ENCODE measurements around the gene RALGPS1. TPM values are rescaled to one million over a fixed set of nuclear protein-coding genes. Genes with fewer than 3 reads are reported as not detected.

RALGPS1 gene
- total RNA-seq, 4 donors from 2014 or later: 4.6 to 11.9 (median 10.0) TPM

- H3K9me3 ChIP-seq: no peaks in the 10 kb centered on the region
- DNase-seq (ENCODE audit: extremely low spot score): no peak
- WGBS: 95% methylated on average over 4 of the region's 11 CpGs
- no peaks in the 10 kb centered on the region for H3K27me3 ChIP-seq
- peaks cover 7 to 12% (median 11%) of the 10 kb centered on the region in 4 donors for H3K4me1 ChIP-seq
- H3K27ac ChIP-seq (replicated peaks in 1 of 4): no peak overlapping the region
- TF ChIP-seq POLR2AphosphoS5 (IDR thresholded peaks at IDR 0.05): no peak
- TF ChIP-seq CTCF (IDR thresholded peaks at IDR 0.05): no peak
- TF ChIP-seq POLR2A (IDR thresholded peaks at IDR 0.05; ENCODE audit: low read depth): no peak
- no peak for TF ChIP-seq EP300 (IDR thresholded peaks at IDR 0.05)
- intact Hi-C loops (cut with DNase I): no loop called here
- H3K4me3 ChIP-seq: no peak overlapping the region
- H3K36me3 ChIP-seq: no peaks in the 10 kb centered on the region
These were observed 115.0 kb downstream of the RALGPS1 start for GRCh38 chr9:127029548-127029947.

GRCh38 chr9:127030814-127031740 is 116.5 kb downstream of the RALGPS1 start:
- WGBS: 97% methylated on average over 9 of the region's 9 CpGs
- no peaks in the 10 kb centered on the region for H3K36me3 ChIP-seq
- H3K27me3 ChIP-seq: no peaks in the 10 kb centered on the region
- DNase-seq (ENCODE audit: extremely low spot score): no peak
- peaks cover 13 to 25% (median 22%) of the 10 kb centered on the region in 4 donors for H3K4me1 ChIP-seq
- TF ChIP-seq POLR2AphosphoS5 (IDR thresholded peaks at IDR 0.05) (no peak), EP300 (IDR thresholded peaks at IDR 0.05) (no peak), CTCF (IDR thresholded peaks at IDR 0.05) (no peak), POLR2A (IDR thresholded peaks at IDR 0.05; ENCODE audit: low read depth) (no peak)
- peak overlapping the region in 1 of 4 donors; percentile 45 for H3K27ac ChIP-seq (replicated peaks in 1 of 4)
- intact Hi-C loops (cut with DNase I): no loop called here
- no peak overlapping the region for H3K4me3 ChIP-seq
- no peaks in the 10 kb centered on the region for H3K9me3 ChIP-seq

GRCh38 chr9:127032256-127032655 is 117.7 kb downstream of the RALGPS1 start:
- no peak overlapping the region for H3K4me3 ChIP-seq
- TF ChIP-seq CTCF (IDR thresholded peaks at IDR 0.05): no peak
- no peak for TF ChIP-seq POLR2A (IDR thresholded peaks at IDR 0.05; ENCODE audit: low read depth)
- TF ChIP-seq POLR2AphosphoS5 (IDR thresholded peaks at IDR 0.05): no peak
- TF ChIP-seq EP300 (IDR thresholded peaks at IDR 0.05): no peak
- H3K27me3 ChIP-seq: no peaks in the 10 kb centered on the region
- DNase-seq (ENCODE audit: extremely low spot score): no peak
- H3K36me3 ChIP-seq: no peaks in the 10 kb centered on the region
- 95% methylated on average over 4 of the region's 4 CpGs for WGBS
- no peaks in the 10 kb centered on the region for H3K9me3 ChIP-seq
- intact Hi-C loops (cut with DNase I): no loop called here
- peaks cover 22 to 36% (median 28%) of the 10 kb centered on the region in 4 donors for H3K4me1 ChIP-seq
- no peak overlapping the region for H3K27ac ChIP-seq (replicated peaks in 1 of 4)

- H3K27ac ChIP-seq (replicated peaks in 1 of 4): no peak overlapping the region
- intact Hi-C loops (cut with DNase I): no loop called here
These were observed 118.5 kb downstream of the RALGPS1 start for GRCh38 chr9:127033061-127033460.

More at GRCh38 chr9:127033061-127033460, 118.5 kb downstream of the RALGPS1 start:
- Histone ChIP-seq H3K4me3 (no peak overlapping the region), H3K27me3 (no peaks in the 10 kb centered on the region), H3K4me1 (peaks cover 22 to 36% (median 28%) of the 10 kb centered on the region in 4 donors), H3K9me3 (no peaks in the 10 kb centered on the region), H3K36me3 (no peaks in the 10 kb centered on the region)
- WGBS: 88% methylated on average over 1 of the region's 3 CpGs
- DNase-seq (ENCODE audit: extremely low spot score): no peak
- TF ChIP-seq CTCF (IDR thresholded peaks at IDR 0.05) (no peak), POLR2AphosphoS5 (IDR thresholded peaks at IDR 0.05) (no peak), POLR2A (IDR thresholded peaks at IDR 0.05; ENCODE audit: low read depth) (no peak), EP300 (IDR thresholded peaks at IDR 0.05) (no peak)
